Fibroblast of mammary gland (primary cell): Measurements from ENCODE around the gene TAMM41.

Source experiments
- DNase-seq: peaks from one replicate; pipeline ENCODE4 v3.0.0-alpha.2; 2010; ENCODE audit warnings: low read depth
- H3K4me3 ChIP-seq: 2 replicates; pipeline ENCODE4 v1.5.1; 2011; ENCODE audit warnings: low read depth, mild to moderate bottlenecking, low read length, moderate library complexity; ENCODE audit not compliant: control insufficient read depth
- CTCF ChIP-seq: conservative IDR thresholded peaks from 2 replicates; pipeline ENCODE4 v1.5.1; 2011; ENCODE audit warnings: low read depth, low read length, inconsistent platforms; ENCODE audit not compliant: control insufficient read depth, insufficient read depth

The TAMM41 gene

GRCh38 chr3:11794927-11795326 is 51.8 kb downstream of the TAMM41 start:
- no peak for DNase-seq
- no peak overlapping the region for H3K4me3 ChIP-seq
- no peak for TF ChIP-seq CTCF

GRCh38 chr3:11791339-11792200 is 55.1 kb downstream of the TAMM41 start:
- no peak for DNase-seq
- TF ChIP-seq CTCF, result no peak
- no peak overlapping the region for H3K4me3 ChIP-seq

GRCh38 chr3:11789412-11789811 is 57.3 kb downstream of the TAMM41 start:
- TF ChIP-seq CTCF, result no peak
- DNase-seq, result no peak
- no peak overlapping the region for H3K4me3 ChIP-seq

- DNase-seq, result no peak
- no peak for TF ChIP-seq CTCF
- no peak overlapping the region for H3K4me3 ChIP-seq
Observed at GRCh38 chr3:11784971-11785377, 61.7 kb downstream of the TAMM41 start.

GRCh38 chr3:11780341-11780740 is 66.3 kb downstream of the TAMM41 start:
- no peak for TF ChIP-seq CTCF
- no peak overlapping the region for H3K4me3 ChIP-seq
- no peak for DNase-seq

- TF ChIP-seq CTCF, result no peak
- DNase-seq, result no peak
- no peak overlapping the region for H3K4me3 ChIP-seq
Observed at GRCh38 chr3:11779626-11780025, 67.1 kb downstream of the TAMM41 start.

GRCh38 chr3:11778248-11778647 is 68.4 kb downstream of the TAMM41 start:
- no peak for DNase-seq
- no peak for TF ChIP-seq CTCF
- H3K4me3 ChIP-seq, result no peak overlapping the region
